Measurements from ENCODE around the gene SEC16A. TPM values are rescaled to one million over a fixed set of nuclear protein-coding genes. Genes with fewer than 3 reads are reported as not detected.

The SEC16A gene, protein sequence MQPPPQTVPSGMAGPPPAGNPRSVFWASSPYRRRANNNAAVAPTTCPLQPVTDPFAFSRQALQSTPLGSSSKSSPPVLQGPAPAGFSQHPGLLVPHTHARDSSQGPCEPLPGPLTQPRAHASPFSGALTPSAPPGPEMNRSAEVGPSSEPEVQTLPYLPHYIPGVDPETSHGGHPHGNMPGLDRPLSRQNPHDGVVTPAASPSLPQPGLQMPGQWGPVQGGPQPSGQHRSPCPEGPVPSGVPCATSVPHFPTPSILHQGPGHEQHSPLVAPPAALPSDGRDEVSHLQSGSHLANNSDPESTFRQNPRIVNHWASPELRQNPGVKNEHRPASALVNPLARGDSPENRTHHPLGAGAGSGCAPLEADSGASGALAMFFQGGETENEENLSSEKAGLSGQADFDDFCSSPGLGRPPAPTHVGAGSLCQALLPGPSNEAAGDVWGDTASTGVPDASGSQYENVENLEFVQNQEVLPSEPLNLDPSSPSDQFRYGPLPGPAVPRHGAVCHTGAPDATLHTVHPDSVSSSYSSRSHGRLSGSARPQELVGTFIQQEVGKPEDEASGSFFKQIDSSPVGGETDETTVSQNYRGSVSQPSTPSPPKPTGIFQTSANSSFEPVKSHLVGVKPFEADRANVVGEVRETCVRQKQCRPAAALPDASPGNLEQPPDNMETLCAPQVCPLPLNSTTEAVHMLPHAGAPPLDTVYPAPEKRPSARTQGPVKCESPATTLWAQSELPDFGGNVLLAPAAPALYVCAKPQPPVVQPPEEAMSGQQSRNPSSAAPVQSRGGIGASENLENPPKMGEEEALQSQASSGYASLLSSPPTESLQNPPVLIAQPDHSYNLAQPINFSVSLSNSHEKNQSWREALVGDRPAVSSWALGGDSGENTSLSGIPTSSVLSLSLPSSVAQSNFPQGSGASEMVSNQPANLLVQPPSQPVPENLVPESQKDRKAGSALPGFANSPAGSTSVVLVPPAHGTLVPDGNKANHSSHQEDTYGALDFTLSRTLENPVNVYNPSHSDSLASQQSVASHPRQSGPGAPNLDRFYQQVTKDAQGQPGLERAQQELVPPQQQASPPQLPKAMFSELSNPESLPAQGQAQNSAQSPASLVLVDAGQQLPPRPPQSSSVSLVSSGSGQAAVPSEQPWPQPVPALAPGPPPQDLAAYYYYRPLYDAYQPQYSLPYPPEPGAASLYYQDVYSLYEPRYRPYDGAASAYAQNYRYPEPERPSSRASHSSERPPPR (N-terminal part only)
- 49.0 to 59.6 TPM (median 57.8 TPM) in 5 replicates for total RNA-seq (2022; extraction: Qiagen RNA extraction)

DNA sequence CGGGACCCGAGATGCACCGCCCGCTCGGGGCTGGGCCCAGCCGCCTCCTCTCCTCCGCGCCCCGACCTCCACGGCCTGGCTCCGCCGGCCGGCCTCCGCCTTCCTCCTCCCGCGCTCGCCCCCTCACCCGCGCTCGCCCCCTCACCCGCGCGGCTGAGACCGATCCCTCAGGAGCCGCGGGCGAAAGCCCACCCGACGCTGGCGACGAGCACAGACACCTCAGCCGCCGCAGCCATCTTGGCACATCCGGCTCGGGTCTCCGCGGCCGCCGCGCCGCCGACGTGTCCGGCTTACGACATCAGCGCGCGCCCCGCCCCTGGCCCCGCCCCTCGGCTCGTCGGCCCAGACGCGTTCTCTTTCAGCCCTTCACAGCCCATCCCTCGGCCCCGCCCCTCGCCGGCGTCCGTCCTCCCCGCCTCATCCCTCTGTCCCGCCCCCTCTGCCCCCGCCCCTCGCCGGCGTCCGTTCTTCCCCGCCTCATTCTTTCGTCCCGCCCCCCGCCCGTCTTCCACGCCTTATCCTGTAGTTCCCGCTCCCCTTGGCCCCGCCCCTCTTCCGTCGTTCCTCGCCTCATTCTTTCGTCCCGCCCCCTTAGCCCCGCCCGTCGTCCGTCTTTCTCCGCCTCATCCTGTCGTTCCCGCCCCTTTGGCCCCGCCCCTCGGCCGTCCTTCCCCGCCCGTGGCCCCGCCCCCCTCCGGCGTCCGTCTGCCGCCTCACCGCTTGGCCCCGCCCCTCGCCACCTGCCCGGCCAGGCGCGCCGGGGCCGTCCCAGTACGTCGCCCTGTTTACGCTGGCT is at the start of gene SEC16A:
Gene SEC16A (minus strand): TSS at position 248 of the 796 bp plus-strand sequence. CDS start 5,425 bp downstream, outside the sequence.

DNA sequence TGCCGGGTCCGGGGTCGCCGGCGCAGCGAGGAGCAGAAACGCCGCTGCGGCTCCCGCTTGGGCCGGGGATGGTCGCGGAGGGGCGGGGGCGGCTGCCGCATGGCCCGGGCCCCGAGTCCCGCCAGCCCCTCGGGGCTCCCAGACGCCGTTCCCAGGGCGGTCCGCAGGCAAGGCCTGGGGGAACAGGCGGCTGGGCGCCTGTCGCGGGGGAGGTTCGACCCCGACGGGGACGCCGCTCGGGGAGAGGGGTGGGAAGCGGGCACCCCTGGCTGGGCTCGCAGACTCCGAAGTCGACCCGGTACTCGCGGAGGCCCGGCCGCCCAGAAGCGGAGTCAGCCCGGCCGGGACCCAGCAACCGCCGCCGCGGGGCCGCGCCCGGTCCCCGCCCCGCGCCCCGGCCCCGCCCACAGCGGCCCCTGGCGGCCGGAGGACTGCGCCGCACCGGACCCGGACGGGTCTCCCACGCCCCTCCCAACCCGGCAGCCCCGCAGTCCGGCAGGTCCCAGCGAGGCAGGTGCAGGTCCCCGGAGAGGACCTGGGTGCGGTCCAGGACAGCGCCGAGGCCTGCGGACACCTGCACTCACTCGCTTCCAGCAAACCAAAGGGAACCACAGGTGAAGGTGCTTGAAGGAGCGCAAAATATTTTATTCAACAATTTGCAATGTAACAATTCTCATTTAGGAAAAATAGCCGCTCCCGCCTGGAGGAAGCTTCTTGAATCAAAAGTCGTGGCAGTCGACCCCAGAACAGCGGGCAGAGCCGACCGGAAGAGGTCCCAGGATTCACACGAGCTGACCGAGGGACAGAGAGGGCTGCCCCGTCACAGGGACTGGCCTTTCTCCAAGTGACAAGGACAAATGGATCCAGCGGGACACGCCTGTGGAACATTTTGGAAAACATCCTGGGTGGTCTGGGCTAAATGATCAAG is 43.1 kb downstream of the SEC16A start, which contains the start of gene INPP5E:
Gene INPP5E (minus strand): TSS at position 365 of the 928 bp plus-strand sequence. CDS start 426 bp downstream, outside the sequence.

DNA sequence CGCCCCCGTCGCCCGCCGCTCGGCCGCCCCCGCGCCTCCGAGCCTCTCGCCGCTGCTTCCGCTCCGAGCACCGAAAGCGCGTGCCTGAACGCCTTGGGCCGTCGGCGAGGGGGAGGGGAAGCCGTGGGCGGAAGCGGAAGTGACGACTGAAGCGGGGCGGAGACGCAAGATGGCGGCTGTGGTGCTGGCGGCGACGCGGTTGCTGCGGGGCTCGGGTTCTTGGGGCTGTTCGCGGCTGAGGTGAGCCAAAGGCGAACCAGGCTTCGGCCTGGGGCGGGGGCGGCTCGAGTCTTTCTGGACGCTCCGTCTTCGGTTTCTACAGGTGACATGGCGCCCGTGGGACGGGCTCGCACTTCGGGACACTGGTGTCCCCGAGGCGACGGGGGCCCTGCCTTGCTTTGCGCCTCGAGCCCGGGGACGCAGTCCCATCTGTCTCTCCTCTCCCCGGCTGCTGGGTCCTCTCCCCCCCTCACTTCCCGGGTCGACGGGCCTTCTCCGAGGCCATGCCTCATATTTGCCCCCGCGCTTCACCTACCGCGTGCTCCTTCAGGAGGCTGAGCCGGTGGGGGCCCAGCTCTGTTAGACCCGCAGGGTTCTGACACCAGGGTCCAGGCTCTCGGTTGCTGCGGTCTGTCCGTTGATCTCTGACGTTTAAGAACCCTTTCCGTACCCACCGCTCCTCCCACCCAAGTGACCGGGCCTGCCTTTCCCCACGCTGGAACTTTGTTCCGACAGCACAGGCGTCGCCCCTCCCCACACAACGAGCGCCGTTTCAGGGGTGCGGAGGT is 72.1 kb downstream of the SEC16A start, which contains the start of the genes ENTR1 and PMPCA:
Gene ENTR1 (minus strand): TSS at position 115 of the 788 bp plus-strand sequence. CDS start 217 bp downstream, outside the sequence.
Gene PMPCA (plus strand): TSS at position 159 of the 788 bp plus-strand sequence. CDS start 11 bp downstream, at position 170.

DNA sequence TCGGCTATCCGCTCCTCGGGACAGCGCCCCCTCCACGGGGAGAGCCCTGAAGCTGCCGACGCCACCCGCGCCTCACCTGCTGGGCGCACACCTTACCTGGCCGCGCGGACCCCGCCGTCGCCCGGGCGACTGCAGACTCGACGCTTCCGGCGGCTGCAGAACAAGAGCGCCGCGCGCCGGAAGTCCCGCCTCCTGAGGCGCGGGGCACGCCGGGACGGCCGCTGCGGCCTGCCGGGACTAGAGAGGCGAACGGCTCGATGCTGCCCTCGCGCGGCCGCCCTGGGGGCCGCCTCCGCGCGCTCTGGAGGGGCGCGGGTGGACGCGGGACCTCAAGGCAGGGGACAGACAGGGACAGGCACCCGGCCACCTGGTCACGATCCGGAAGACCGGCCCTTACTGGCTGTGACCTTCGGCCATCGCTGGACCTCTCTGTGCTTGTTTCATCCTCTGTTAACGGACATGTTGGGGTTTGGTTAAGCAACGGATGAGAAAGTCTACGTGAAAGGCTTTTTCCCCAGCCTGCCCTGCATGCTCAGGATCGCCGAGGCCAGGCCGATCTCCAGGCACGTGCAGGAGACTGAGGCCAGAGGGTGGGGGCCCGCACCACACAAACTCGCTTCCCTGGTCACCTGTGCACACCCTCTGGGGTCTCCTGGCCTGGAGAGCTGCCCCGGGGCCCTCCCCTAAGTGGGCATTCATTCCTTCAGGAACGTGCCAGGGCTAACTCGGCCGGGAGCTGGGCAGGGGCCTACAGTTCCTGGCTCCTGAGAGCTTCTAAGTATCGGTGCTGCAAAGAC is 82.6 kb downstream of the SEC16A start, which contains the start of gene SNAPC4:
Gene SNAPC4 (minus strand): TSS at position 133 of the 797 bp plus-strand sequence. CDS start 1,742 bp downstream, outside the sequence.

Other genes with a start within 250 kb of the SEC16A start
- 22.2 to 27.8 TPM (median 27.2 TPM) in 5 replicates for gene QSOX2, start 237.2 kb downstream of the SEC16A start, total RNA-seq (2022; extraction: Qiagen RNA extraction)
- 0.05 TPM in 1 of 5 replicates, not detected in the others for gene CCDC187, start 178.9 kb downstream of the SEC16A start, total RNA-seq (2022; extraction: Qiagen RNA extraction)
- gene GPSM1, start 155.5 kb downstream of the SEC16A start, total RNA-seq (2022; extraction: Qiagen RNA extraction), result 9.3 to 15.6 TPM (median 13.1 TPM) in 5 replicates
- 22.3 to 44.7 TPM (median 37.5 TPM) in 5 replicates for gene DNLZ, start 119.3 kb downstream of the SEC16A start, total RNA-seq (2022; extraction: Qiagen RNA extraction)
- gene CARD9, start 109.4 kb downstream of the SEC16A start, total RNA-seq (2022; extraction: Qiagen RNA extraction), result 0.50 to 1.8 TPM (median 1.3 TPM) in 5 replicates
- gene SNAPC4, start 82.9 kb downstream of the SEC16A start, total RNA-seq (2022; extraction: Qiagen RNA extraction), result 9.5 to 14.3 TPM (median 13.0 TPM) in 5 replicates
- 54.8 to 78.3 TPM (median 73.3 TPM) in 5 replicates for gene ENTR1, start 72.4 kb downstream of the SEC16A start, total RNA-seq (2022; extraction: Qiagen RNA extraction)
- gene PMPCA, start 72.4 kb downstream of the SEC16A start, total RNA-seq (2022; extraction: Qiagen RNA extraction), result 75.7 to 91.9 TPM (median 81.3 TPM) in 5 replicates
- gene INPP5E, start 43.2 kb downstream of the SEC16A start, total RNA-seq (2022; extraction: Qiagen RNA extraction), result 13.8 to 22.7 TPM (median 20.9 TPM) in 5 replicates
- gene NOTCH1, start 63.0 kb upstream of the SEC16A start, total RNA-seq (2022; extraction: Qiagen RNA extraction), result 7.3 to 12.9 TPM (median 12.0 TPM) in 5 replicates
- gene EGFL7, start 179.9 kb upstream of the SEC16A start, total RNA-seq (2022; extraction: Qiagen RNA extraction), result 34.8 to 56.2 TPM (median 54.2 TPM) in 5 replicates
- 68.4 to 107 TPM (median 106 TPM) in 5 replicates for gene AGPAT2, start 204.4 kb upstream of the SEC16A start, total RNA-seq (2022; extraction: Qiagen RNA extraction)
- 5.8 to 9.8 TPM (median 8.7 TPM) in 5 replicates for gene DIPK1B, start 229.5 kb upstream of the SEC16A start, total RNA-seq (2022; extraction: Qiagen RNA extraction)